Panc1 (cell line): Measurements from ENCODE around the gene FPR2.

Experiments
- CTCF ChIP-seq: fragments of 450-650 bp; IDR thresholded peaks from 2 replicates; pipeline ENCODE4 v1.5.1; 2017; ENCODE audit warnings: mild to moderate bottlenecking
- POLR2AphosphoS5 ChIP-seq: IDR thresholded peaks from 2 replicates; pipeline ENCODE4 v1.6.1; 2012; ENCODE audit warnings: mild to moderate bottlenecking, low read depth, low read length, moderate library complexity
- REST ChIP-seq, 2 experiments: IDR thresholded peaks; 2 replicates each; pipeline ENCODE4 v1.6.1; 2011 to 2012; ENCODE audit warnings: low read depth in 2 of 2, control low read depth in 1 of 2, low read length in 1 of 2, mild to moderate bottlenecking in 1 of 2, moderate library complexity in 1 of 2; ENCODE audit not compliant: insufficient read depth in 1 of 2
- SIN3A ChIP-seq: IDR thresholded peaks from 2 replicates; pipeline ENCODE4 v1.6.1; 2012; ENCODE audit warnings: low read depth, mild to moderate bottlenecking, low read length, moderate library complexity, borderline replicate concordance; ENCODE audit not compliant: insufficient read depth
- TCF7L2 ChIP-seq: IDR thresholded peaks from 2 replicates; pipeline ENCODE4 v1.6.1; 2011; ENCODE audit warnings: mild to moderate bottlenecking, low read depth, low read length, inconsistent platforms

- no peak for TF ChIP-seq CTCF
- TF ChIP-seq SIN3A: no peak
- no peak for TF ChIP-seq POLR2AphosphoS5
- no peak for TF ChIP-seq TCF7L2
- no peak for TF ChIP-seq REST (IDR thresholded peaks at IDR 0.05; ENCODE audit: insufficient read depth in 1 of 2, low read depth in 2 of 2, low read length in 1 of 2)
Measured at GRCh38 chr19:51779181-51779580, 18.2 kb downstream of the FPR2 start.
